CD4-positive, alpha-beta T cell treated with Interleukin-4 for 4 hours (primary cell): ENCODE data around the gene FAM47C.
"Not testable (repeated sequence)": the region's sequence is repeated elsewhere in the genome, so short reads cannot be mapped to it uniquely, and the experiment has no call there.

Experiments used
- DNase-seq: peaks from one replicate; pipeline ENCODE4 v3.0.0-alpha.2; 2020

Gene FAM47C

GRCh38 chrX:37008182-37008581 lies at the start of gene FAM47C:
Gene FAM47C (plus strand): TSS chrX:37008366. CDS start chrX:37008411, 45 bp downstream.
- not testable (repeated sequence) for DNase-seq

- DNase-seq = no peak
These were observed 46.6 kb upstream of the FAM47C start for GRCh38 chrX:36961590-36961989.

- DNase-seq = no peak
These were observed 44.9 kb upstream of the FAM47C start for GRCh38 chrX:36963069-36963808.

GRCh38 chrX:36963852-36964251 lies 44.3 kb upstream of the FAM47C start:
- no peak for DNase-seq

GRCh38 chrX:36973575-36973974 lies 34.6 kb upstream of the FAM47C start:
- DNase-seq = no peak

- DNase-seq = no peak
These were observed 33.3 kb upstream of the FAM47C start for GRCh38 chrX:36974911-36975310.

- no peak for DNase-seq
These were observed 29.3 kb upstream of the FAM47C start for GRCh38 chrX:36978886-36979285.

GRCh38 chrX:36983831-36984230 lies 24.3 kb upstream of the FAM47C start:
- no peak for DNase-seq

- not testable (repeated sequence) for DNase-seq
These were observed 22.6 kb upstream of the FAM47C start for GRCh38 chrX:36985416-36986209.

- no peak for DNase-seq
These were observed 21.9 kb upstream of the FAM47C start for GRCh38 chrX:36986231-36986630.

GRCh38 chrX:36987212-36987611 lies 21.0 kb upstream of the FAM47C start:
- not testable (repeated sequence) for DNase-seq

GRCh38 chrX:37000140-37000539 lies 8.0 kb upstream of the FAM47C start:
- DNase-seq = no peak

GRCh38 chrX:37010496-37010895 lies 2.3 kb downstream of the FAM47C start:
- DNase-seq = no peak

- not testable (repeated sequence) for DNase-seq
These were observed 26.1 kb downstream of the FAM47C start for GRCh38 chrX:37034260-37034659.

GRCh38 chrX:37036674-37037220 lies 28.6 kb downstream of the FAM47C start:
- not testable (repeated sequence) for DNase-seq

- DNase-seq = not testable (repeated sequence)
These were observed 30.6 kb downstream of the FAM47C start for GRCh38 chrX:37038814-37039213.

GRCh38 chrX:37042956-37043885 lies 35.1 kb downstream of the FAM47C start:
- not testable (repeated sequence) for DNase-seq

- no peak for DNase-seq
These were observed 39.6 kb downstream of the FAM47C start for GRCh38 chrX:37047776-37048175.

GRCh38 chrX:37057572-37057971 lies 49.4 kb downstream of the FAM47C start:
- not testable (repeated sequence) for DNase-seq

- no peak for DNase-seq
These were observed 52.8 kb downstream of the FAM47C start for GRCh38 chrX:37060999-37061398.
